Natural killer cell (primary cell): ENCODE measurements around the gene MEGF6. TPM values are rescaled to one million over a fixed set of nuclear protein-coding genes. Genes with fewer than 3 reads are reported as not detected.

Source experiments
- ATAC-seq, 3 donors: fragments of 150-1000 bp in 2 of 3; fragments of 200-7000 bp in 1 of 3; cut with Tn5 transposase; 1 replicate in 1 of 3; 2 replicates in 2 of 3; pipeline ENCODE4 v1.10.0; 2021; ENCODE audit warnings: mild to moderate bottlenecking in 2 of 3, moderate library complexity in 2 of 3
- DNase-seq, 2 donors: peaks; one replicate each; pipeline versions ENCODE4 v3.0.0 to v3.0.0-alpha.2; 2013 to 2021; ENCODE audit warnings: mixed read lengths in 1 of 2
- H3K27ac ChIP-seq: one replicate; pipeline ENCODE4 v1.5.1; 2013; ENCODE audit warnings: mild to moderate bottlenecking, low read length
- H3K27me3 ChIP-seq: one replicate; pipeline ENCODE4 v1.6.1; 2013; ENCODE audit warnings: low read length; ENCODE audit not compliant: control insufficient read depth, insufficient read depth
- H3K36me3 ChIP-seq: one replicate; pipeline ENCODE4 v1.6.1; 2013; ENCODE audit warnings: low read length; ENCODE audit not compliant: control insufficient read depth, insufficient read depth
- H3K4me1 ChIP-seq: one replicate; pipeline ENCODE4 v1.6.1; 2013; ENCODE audit warnings: low read length; ENCODE audit not compliant: control insufficient read depth, insufficient read depth
- H3K4me3 ChIP-seq: one replicate; pipeline ENCODE4 v1.5.1; 2013; ENCODE audit warnings: low read length
- H3K9me3 ChIP-seq: one replicate; pipeline ENCODE4 v1.6.1; 2013; ENCODE audit warnings: low read length; ENCODE audit not compliant: control insufficient read depth, insufficient read depth
- H3K27ac Mint-ChIP-seq, 2 donors: one replicate each; pipeline ENCODE4 v1.8.0; 2022; ENCODE audit warnings: mild to moderate bottlenecking in 2 of 2, mixed read lengths in 2 of 2, moderate library complexity in 1 of 2
- H3K27me3 Mint-ChIP-seq, 2 donors: one replicate each; pipeline ENCODE4 v1.8.0; 2022; ENCODE audit warnings: low read depth in 2 of 2, mixed read lengths in 2 of 2
- H3K36me3 Mint-ChIP-seq: one replicate; pipeline ENCODE4 v1.8.0; 2022; ENCODE audit warnings: mixed read lengths
- H3K4me1 Mint-ChIP-seq, 2 donors: one replicate each; pipeline ENCODE4 v1.8.0; 2022; ENCODE audit warnings: mixed read lengths in 2 of 2
- H3K4me3 Mint-ChIP-seq: one replicate; pipeline ENCODE4 v1.8.0; 2022; ENCODE audit warnings: mild to moderate bottlenecking, moderate library complexity, mixed read lengths
- H3K9me3 Mint-ChIP-seq, 2 donors: one replicate each; pipeline ENCODE4 v1.8.0; 2022; ENCODE audit warnings: mixed read lengths in 2 of 2
- CTCF ChIP-seq: fragments of 200-600 bp; IDR thresholded peaks from one replicate; pipeline ENCODE4 v1.8.0; 2022; ENCODE audit warnings: antibody characterized with exemption
- WGBS: methylation state at CpG from one replicate; pipeline ENCODE4 v1.1.7; 2013; ENCODE audit warnings: missing lambda C conversion rate; ENCODE audit not compliant: insufficient coverage; 5-methylcytosine and 5-hydroxymethylcytosine counted together
- intact Hi-C: fragments of 100-400 bp; cut with micrococcal nuclease; formaldehyde crosslinking; loops from one replicate; pipeline ENCODE4 v1.14.2; 2022
- total RNA-seq, 4 donors: library from RNA; stranded (reverse); fragments of 120-200 nt in 1 of 4; gene quantifications; one replicate each; pipeline versions ENCODE4 v1.2.3 to v1.2.4, GENCODE V29; 2013 to 2022

Gene MEGF6
- total RNA-seq, 3 donors from 2014 or later (not counting 1 experiment from before 2014, with no cell fraction given) = 3.1 to 15.6 (median 5.1) TPM

DNA sequence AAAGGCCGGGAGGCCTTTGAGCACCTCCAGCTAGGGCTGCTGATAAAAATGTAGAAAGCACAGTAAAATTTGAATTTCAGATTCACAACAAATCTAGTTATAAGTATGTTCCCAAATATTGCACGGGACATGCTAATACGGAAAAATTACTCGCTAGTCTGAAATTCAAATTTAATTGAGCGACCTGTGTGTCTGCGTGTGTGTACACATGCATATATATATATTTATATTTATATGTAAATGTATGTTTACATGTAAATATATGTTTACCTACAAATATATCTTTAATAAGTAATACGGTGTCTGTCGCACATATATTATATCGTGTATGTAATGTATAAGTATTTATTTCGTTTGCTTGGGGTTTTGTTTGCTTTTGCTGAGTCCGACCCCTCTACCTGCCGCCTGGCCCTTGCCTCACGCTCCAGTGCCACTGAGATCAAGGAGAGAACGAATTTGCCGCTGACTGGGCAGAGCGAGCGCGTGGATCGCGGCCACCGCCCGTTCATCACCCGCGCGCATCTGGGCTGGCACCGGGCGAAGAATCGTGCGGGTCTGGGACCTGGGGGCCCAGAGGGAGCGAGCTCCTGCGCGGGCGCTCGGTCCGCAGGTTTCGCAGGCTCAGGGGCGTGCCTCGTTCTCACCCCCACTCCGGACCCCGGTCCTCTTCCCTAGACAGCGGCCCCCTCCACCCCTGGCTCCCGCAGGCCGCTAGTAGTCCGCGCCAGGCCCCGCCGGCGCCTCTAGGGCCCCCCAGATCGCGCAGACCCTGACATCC is 39.1 kb upstream of the MEGF6 start:
- TF ChIP-seq CTCF = no peak
- H3K4me3 ChIP-seq = peak overlapping the region; percentile 78
- no peaks in the 10 kb centered on the region for H3K9me3 Mint-ChIP-seq
- peak in 1 of 2 donors; percentile 14 for DNase-seq
- WGBS = 9% methylated on average over 43 of the region's 50 CpGs
- no peaks in the 10 kb centered on the region for H3K9me3 ChIP-seq
- peaks cover 29 to 34% of the 10 kb centered on the region in 2 donors for H3K4me1 Mint-ChIP-seq
- no peaks in the 10 kb centered on the region for H3K36me3 Mint-ChIP-seq
- H3K27ac ChIP-seq = no peak overlapping the region
- ATAC-seq = no peak
- peak overlapping the region; percentile 87 for H3K4me3 Mint-ChIP-seq
- peaks cover 14% of the 10 kb centered on the region for H3K36me3 ChIP-seq
- intact Hi-C loops = no loop called here
- H3K27me3 Mint-ChIP-seq = peaks cover 28 to 35% of the 10 kb centered on the region in 2 donors
- peaks cover 26% of the 10 kb centered on the region for H3K27me3 ChIP-seq
- H3K27ac Mint-ChIP-seq = peak overlapping the region in 1 of 2 donors; percentile 72
- H3K4me1 ChIP-seq = peaks cover 33% of the 10 kb centered on the region

DNA sequence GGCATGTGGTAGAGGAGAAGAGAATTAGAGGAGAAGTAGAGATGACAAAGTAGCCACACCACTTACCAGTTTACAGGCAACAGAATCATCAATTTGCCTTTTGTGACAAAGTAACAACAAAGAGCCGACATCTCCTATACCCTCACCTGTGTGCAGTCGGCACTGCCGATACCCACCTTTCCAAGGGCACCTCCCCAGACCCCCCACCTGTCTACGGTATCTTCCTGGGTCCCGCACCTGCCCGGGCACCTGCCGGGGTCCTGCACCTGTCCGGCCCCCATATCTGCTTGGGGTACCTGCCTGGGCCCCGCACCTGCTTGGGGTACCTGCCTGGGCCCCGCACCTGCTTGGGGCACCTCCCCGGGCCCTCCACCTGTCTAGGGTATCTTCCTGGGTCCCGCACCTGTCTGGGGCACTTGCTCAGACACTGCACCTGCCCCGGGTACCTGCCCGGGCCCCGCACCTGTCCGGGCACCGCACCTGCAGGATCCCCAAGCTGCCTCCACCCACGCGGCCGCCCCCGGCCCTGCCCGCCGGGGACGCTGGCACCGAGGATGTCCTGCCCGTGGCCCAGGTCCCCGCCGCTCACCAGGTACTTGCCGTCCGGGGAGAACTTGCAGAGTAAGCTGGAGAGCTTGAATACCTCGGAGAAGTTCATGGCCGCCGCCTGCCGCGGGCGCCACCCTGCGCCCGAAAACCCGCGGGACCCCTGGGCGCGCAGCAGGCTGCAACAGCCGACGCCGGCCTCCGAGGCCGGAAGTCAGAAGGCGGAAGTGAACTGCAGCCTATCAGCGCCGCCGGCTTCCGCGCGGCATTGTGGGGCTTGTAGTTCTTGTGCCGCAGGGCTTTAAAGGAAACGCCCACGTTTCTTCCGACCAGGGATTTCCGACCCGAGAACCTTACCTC is 38.3 kb upstream of the MEGF6 start, which contains the start of gene WRAP73:
Gene WRAP73, minus strand, starts transcription at position 762 of the 906 bp plus-strand sequence. Its CDS starts 104 bp downstream, at position 658.
- H3K4me3 Mint-ChIP-seq = peak within 1 kb of the TSS; percentile 87

GRCh38 chr1:3646596-3646995 is 35.3 kb upstream of the MEGF6 start:
- 95% methylated on average over 20 of the region's 20 CpGs for WGBS
- no peaks in the 10 kb centered on the region for H3K36me3 Mint-ChIP-seq

More for the DNA sequence above, 38.3 kb upstream of the MEGF6 start, which contains the start of gene WRAP73:
- intact Hi-C loops = no loop called here
- Histone ChIP-seq H3K4me1 (peaks cover 33% of the 10 kb centered on the region), H3K27me3 (peaks cover 26% of the 10 kb centered on the region), H3K4me3 (peak within 1 kb of the TSS; percentile 78), H3K36me3 (peaks cover 19% of the 10 kb centered on the region), H3K27ac (no peak within 1 kb of the TSS), H3K9me3 (no peaks in the 10 kb centered on the region)
- DNase-seq = peak; percentile 80 to 95
- peaks cover 29 to 34% of the 10 kb centered on the region in 2 donors for H3K4me1 Mint-ChIP-seq
- peak; percentile 97 to 99 (median 98) for ATAC-seq
- TF ChIP-seq CTCF = peak; percentile 15
- H3K27ac Mint-ChIP-seq = peak within 1 kb of the TSS; percentile 38 to 72
- peaks cover 24 to 26% of the 10 kb centered on the region in 2 donors for H3K27me3 Mint-ChIP-seq
- no peaks in the 10 kb centered on the region for H3K9me3 Mint-ChIP-seq
- no peaks in the 10 kb centered on the region for H3K36me3 Mint-ChIP-seq
- WGBS = 4% methylated on average over 60 of the region's 60 CpGs

More at GRCh38 chr1:3646596-3646995, 35.3 kb upstream of the MEGF6 start:
- intact Hi-C loops = no loop called here
- Histone ChIP-seq H3K27me3 (peaks cover 16% of the 10 kb centered on the region), H3K27ac (no peak overlapping the region), H3K4me1 (peaks cover 23% of the 10 kb centered on the region), H3K36me3 (peaks cover 22% of the 10 kb centered on the region), H3K9me3 (no peaks in the 10 kb centered on the region), H3K4me3 (no peak overlapping the region)
- no peaks in the 10 kb centered on the region for H3K9me3 Mint-ChIP-seq
- H3K4me3 Mint-ChIP-seq = no peak overlapping the region
- no peak overlapping the region for H3K27ac Mint-ChIP-seq
- no peak for DNase-seq
- peaks cover 10 to 11% of the 10 kb centered on the region in 2 donors for H3K27me3 Mint-ChIP-seq
- peaks cover 29 to 34% of the 10 kb centered on the region in 2 donors for H3K4me1 Mint-ChIP-seq
- TF ChIP-seq CTCF = no peak
- no peak for ATAC-seq
